GM18502 (cell line): ENCODE measurements around the gene ACMSD.

Experiments used
- ATAC-seq: cut with Tn5 transposase; IDR thresholded peaks from one replicate; pipeline ENCODE4 v1.9.1; 2021; ENCODE audit warnings: mild to moderate bottlenecking; ENCODE audit not compliant: unreplicated experiment, poor library complexity

Gene ACMSD

DNA sequence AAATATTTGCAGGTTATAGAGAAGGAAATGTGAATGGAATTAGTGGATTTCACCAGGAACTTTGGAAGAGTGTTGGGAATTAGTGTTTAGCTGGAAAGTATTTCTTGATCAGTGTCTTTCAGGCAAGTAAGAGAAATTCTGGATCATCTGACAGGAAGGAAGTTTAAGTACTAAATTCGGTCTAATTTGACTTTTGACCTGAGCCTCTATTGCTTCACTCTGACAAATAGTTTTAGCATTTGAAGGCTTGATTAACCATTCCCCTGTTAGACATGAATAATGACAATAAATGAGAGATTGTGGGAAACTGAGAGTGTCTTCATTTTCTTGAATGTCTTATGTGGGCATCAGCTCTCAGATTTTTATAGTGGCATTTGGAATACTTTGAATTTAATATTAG is 96.2 kb downstream of the ACMSD start:
- no peak for ATAC-seq

DNA sequence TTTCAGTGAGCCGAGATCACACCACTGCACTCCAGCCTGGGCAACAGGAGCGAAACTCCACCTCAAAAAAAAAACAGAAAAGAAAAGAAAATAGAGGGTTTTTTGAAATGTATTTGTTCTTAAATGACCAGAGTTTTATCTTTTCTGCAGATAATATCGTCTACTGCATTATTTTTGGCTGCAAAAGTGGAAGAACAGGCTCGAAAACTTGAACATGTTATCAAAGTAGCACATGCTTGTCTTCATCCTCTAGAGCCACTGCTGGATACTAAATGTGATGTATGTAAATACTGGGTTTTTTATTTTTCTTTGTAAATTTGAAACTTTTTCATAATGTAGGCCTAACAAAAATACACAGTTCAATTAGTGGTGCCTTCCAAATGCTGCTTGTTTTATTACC is 98.3 kb downstream of the ACMSD start:
- ATAC-seq: no peak

DNA sequence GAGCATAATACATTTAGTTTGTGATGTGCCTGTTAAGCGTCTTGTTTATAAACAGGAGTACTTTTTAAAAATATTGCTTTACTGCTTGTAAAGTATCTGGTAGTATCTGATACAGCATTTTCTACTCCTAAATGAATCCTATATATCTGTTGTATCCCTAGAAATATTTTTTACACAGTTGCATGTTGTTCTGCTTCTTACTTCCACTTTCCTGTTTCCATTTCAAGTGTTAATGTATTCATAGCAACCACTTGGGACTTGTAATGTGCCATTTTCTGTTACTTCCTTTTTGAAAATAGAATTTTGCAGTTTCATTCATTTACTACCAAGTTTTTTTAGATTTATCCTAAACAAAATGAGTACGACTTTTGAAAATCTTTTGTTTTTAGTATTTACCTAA is 105.1 kb downstream of the ACMSD start:
- peak; percentile 78 for ATAC-seq

DNA sequence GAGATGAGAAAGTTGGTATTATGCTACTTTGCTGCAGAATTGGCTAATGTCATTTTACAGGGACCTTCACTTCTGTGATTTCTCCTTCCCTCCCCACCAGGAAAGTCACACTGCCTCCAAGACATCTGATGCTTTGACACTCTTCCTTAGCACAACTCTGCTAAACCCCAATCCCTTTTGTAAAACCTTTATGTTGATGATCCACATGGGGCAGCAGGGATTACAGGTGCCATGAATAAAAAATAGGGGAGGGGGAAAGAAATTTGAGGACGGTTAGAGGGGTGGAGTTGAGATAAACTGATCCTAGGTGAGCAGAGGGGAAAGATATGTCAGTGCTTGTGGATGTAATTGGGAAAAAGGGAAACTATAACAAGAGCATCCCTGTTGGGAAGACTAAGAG is 106.6 kb downstream of the ACMSD start:
- no peak for ATAC-seq

DNA sequence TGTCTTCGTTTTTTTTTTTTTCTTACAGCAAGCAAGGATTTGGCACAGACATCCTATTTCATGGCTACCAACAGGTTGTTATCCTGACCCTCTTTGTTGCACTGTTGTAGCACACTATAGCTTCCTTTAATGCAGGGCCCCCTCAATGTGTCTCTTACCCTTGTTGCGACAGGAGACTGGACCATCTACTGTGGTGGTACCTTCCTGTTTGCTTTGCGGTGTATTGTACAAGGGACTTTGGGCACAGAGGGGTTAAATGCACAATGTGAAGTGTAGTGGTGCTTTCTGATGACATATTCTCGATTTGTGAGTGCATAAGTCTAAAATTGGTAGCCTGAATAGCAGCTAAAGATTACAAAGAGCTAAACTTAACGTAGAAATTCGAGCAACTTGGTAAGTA is 107.7 kb downstream of the ACMSD start:
- ATAC-seq: no peak

DNA sequence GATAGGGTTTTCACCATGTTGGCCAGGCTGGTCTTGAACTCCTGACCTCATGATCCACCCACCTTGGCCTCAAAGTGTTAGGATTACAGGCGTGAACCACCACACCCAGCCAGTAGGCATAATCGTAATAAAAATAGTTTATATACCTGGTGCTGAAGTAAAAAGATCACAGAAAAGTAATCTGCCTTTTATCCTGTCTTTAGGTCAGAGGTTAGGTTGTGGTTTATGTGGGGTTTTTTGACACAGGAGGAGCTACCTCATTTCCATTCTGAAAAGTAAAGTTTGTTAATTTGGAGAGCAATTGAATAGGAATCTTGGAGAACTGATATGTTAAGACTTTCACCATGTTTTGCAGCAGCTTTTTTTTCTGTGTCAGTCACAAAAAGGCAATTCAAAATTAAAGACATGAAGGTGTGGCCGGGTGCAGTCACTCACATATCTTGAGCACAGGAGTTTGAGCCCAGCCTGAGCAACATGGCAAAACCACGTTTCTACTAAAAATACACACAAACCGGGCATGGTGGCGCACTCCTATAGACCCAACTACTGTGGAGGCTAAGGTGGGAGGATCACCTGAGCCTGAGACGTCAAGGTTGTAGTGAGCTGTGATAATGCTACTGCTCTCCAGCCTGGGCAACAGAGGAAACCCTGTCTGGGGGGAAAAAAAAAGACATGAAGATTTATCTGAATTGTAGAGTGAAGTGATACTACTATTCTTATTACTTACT is 111.7 kb downstream of the ACMSD start:
- no peak for ATAC-seq

DNA sequence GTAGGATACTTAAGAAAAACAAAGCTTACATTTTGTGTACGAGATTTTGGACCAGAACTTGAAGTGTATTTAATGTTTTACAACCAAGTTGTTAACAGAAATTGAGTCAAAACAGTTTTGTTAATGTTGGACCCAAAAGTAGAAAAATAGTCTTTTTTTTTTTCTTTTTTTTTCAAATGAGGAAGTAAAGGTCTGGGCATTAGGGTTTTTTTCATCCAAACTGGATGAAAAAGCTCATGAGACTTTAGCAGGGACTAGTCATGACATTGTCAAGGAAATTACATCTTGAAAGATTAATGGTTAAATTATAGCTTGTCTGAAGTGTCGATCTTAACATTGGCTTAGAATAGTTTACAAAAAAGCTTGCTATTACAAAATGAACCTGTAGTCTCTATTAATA is 112.5 kb downstream of the ACMSD start:
- no peak for ATAC-seq
